Hematopoietic multipotent progenitor cell treated with erythropoietin and hydrocortisone succinate and interleukin-3 and kit ligand, for 6 days (in vitro differentiated cells): ENCODE data around the gene OR9A2.
"Not testable (repeated sequence)": the region's sequence is repeated elsewhere in the genome, so short reads cannot be mapped to it uniquely, and the experiment has no call there.

Source experiments
- DNase-seq: peaks from one replicate; pipeline ENCODE4 v3.0.0-alpha.2; 2015

OR9A2 gene

DNA sequence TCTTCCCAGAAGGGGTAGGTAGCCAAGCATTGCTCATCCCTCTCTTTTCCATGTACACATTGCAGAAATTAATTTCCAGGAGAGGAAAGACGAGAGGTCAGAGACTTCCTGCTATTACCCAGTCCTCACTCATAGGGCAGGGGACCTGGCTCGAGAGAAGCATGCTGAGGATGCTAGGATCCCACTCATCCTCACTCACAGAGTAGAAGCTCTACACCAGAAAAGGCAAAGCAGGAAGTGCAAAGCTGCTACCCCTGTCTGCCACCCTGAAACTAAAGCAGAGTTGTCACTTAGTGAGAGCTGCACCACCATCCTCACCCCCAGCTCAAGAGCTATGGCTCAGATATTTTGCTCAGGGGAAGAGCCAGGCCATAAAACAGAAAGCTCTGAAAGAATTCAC is 9.9 kb downstream of the OR9A2 start:
- no peak for DNase-seq

DNA sequence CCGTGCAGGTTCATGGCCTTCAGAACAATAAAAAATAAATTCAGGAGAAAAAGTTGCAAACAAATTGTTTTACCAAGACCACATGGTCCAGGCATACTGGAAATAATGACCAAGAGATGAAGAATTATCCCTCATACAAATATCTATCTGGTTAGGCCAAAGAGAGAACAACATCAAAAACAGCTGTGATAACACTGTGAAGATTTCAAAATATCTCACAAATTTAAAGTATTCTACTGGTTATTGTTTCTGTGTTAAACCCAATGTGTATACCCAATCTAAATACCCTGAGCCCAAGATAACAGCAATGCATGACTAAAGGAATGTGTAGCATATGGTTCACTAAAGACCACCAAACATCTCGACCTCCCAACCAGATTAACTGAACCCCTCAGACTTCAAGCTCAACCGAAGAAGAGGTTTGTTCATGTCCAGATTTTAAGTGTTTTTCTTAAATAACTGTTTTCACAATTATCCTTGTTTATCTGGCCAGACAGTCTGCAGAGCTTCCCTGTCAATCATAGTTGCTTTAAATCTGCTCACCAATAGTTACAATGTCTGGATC is 10.9 kb downstream of the OR9A2 start:
- DNase-seq: no peak

DNA sequence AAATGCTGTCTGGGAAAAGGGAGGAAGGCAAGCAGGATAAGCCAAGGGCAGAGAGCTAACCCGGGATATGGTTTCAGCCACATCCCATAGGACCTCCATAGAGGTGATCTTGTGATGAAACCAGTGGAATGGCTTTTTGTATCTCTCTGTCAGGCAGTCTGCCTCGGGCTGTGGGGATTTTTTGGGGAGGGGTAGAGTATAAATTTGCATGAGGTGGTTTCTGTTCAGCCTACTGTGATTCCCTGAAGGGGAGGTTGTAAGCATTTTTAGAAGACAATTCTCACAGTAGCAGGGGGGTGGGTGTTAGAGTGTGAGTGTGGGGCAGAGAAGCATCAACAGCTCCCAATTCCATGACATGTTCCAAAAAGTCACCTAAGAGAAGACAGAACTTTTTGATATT is 11.8 kb downstream of the OR9A2 start:
- no peak for DNase-seq

DNA sequence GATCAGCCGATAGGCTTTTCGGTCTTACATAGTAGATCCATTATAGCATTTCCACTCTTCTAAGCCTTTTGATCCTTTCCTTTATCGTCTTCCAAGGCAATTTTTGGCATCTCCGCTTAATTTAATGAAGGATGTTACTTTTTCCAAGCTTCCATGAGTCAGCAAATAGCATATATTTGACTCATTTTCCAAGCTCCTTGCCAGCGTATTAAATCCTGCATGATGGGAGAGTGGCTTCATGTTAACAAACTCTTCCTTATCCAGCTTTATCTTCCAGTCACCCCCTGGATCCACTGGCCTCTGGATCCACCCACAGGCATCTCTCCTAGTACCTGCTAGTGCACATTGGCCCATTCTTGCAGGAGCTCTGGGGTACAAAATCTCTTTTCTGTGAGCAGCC is 13.0 kb downstream of the OR9A2 start:
- no peak for DNase-seq

DNA sequence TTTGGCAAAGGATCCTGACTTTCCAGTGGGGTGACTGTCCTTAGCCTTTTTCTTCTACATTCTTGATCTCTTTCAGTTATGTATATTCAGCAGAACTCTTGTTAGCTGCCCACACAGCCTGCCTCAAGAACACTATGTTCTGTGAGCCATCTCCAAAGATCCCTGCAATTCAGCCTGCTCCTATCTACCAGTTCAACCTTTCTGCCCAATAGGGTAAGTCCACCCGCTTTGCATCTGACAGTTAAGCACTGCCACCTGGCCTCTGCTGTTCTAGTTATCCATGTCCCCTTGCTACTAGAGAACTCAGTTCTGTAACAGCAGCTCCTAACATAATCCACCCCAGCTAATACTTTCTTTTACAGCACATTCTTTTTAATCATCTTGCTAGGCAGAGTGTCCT is 13.5 kb downstream of the OR9A2 start:
- DNase-seq: no peak

DNA sequence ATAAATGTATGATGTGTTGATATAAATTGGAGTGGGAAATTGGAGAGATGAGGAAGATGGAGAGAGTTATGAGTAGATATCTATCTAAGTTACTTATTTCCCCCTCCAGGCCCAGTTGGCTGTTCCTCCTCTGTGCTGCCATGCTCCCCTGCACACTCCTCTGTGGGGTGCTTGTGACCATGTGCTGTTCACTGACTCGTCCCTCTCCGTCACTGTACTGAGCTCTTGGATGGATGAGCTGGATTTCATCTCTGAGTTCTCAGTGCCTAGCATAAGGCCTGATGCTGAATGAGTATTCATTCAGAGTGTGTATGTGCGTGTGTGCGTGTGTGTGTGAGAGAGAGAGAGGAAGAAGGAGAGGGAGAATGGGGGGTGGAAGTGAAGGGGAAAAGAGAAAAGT is 14.5 kb downstream of the OR9A2 start:
- no peak for DNase-seq

DNA sequence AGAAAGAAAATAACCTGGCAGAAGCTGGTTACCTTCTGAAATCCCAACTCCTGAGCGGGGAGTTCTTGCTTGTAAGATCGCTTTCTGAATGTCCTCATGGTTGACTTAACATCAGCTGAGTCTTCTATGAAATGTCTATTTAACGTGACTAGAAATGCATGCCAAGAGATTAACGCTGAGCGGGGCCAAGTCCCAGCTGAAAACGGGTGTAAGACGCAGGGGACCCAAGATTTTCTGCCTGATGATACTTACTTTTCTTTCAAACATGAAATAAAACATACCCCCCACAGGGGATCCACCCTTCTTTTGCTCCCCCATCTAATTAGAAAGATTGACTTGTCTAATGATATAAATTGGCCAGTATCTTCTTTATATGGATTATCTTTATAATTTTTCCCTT is 14.9 kb downstream of the OR9A2 start:
- no peak for DNase-seq

DNA sequence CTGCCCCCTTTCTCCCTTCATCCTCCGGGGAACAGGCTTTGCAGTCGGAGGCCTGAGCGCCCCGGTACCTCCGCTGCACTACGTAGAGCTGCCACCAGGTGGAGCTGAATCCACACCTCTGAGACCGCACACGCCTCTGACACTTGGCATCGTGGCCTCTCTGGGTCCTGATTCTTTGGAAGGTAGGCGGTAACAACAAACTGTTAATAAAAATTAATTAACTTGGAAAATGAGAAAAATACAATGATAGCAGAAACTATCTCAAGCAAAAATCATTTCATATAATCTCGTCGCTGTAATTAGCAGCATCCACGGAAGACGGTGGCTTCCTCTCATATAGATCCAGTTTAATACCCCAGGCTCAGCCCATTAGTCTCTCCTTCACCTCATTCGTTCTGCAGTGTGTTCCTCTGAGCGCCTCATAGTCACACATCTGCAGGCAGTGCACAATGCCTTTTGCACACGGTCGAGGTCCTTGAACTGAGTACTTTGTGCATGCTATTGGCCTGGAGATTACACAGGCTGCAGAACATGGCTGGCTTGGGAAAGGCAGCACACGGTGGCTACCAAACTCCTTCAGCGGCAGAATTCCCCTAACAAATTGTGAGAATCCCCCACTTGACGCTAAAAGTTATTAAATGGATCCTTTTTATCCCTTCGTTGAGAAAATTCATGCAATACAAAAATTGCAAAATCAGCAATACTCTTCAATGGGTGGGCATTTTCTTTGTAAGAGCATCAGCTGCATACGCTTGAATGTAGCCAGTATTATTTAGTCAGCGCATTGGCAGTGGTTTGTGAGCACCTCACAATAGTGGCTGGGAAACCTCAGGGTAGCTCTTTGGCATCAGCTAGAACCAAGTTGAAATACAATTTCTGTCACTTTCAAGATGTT is 18.7 kb downstream of the OR9A2 start:
- DNase-seq: peak; percentile 86

DNA sequence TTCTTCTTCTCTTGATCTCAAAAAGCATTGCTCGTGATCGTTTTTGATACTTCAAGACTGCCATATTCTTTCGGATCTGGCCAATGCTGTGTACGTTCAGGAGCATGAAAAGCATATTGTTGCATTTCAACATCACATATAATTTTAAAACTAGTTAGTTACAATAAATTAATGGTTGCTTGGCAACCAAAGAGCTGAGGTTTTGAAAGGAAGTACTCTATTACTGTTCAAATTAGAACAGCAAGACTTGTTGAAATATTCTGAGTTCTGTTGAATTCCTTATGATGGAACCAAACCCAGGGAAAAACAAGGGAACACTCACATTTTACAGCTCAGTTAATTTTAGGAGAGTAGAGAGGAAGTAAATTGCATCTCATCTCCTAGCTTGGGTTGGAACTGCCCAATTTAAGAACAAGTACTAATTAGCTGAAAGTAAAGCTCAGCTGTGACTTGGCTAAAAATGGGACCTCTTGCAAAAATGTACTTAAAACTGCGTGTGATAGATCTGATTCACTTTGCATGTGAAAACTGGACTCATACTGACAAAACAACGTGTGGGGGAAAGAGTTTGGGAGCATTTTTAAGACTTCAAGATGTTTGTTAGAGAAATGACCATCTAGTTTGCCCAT is 21.2 kb downstream of the OR9A2 start:
- no peak for DNase-seq

DNA sequence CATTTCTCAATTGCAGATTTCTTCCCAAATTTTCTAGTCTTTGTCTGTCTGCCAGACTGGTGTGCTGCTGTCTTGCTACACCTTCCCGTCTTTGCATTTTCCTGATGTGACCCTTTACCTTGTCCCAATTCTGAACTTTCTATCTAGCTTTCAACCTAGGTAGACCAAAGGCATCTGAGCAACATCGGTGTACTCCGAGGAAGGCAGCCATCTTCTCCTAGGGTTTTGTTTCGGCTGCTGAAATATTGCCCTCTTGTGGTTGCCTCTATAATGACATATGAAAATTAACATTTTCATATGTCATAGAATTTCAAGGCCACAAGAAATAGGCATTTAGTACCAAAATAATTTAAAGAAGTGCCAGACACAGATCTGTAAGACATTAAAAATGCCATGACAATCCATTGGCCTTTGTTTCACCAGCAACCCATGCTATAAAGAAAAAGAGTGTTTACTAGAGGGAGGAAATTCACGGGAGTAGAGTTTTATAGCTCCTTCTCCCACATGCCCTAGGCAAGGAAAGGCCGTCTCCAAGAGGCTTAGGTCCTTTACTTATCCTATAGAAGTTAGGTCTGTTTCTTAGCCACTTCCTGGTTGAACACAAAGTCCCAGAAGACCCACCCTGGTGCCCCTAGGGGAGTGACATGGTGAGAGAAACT is 23.4 kb downstream of the OR9A2 start:
- peak; percentile 85 for DNase-seq

DNA sequence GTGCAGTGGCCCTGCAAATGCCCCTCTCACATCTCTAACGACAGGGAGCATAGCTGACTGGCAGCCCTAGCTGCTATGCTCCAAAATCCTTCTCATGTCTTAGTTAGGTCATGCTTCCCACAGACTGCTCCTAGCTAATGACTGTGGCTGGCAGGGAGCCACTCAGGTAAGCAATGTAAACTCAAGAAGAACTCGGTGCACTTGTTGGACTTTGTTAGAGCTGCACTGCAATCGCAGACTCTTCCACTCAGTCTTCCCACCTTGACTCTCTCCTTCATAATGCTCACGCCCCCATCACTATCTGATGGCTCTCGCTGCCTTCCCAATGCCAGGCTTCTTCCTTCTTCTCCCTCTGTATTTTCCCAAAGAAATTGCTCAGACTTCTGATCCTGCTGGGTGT is 24.0 kb downstream of the OR9A2 start:
- DNase-seq: peak; percentile 5

DNA sequence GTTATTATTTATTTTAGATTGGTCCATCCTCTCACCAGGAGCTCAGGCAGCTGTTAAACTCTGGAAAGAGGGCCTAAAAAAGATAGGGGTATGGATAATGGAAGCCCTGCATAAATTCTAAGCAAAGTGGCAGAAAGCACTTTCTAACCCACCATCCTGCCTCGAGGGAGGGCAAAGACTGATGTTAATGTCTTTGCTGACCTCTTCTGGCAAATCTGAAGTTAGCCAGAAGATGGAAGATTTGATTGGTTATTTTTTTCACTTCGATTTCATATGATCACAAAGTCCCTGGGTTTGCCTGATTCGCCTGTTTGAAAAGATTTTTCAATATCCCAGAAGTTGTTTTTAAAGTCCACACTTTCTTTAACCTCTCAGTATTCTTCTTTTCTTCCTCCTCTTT is 24.8 kb downstream of the OR9A2 start:
- DNase-seq: peak; percentile 82

DNA sequence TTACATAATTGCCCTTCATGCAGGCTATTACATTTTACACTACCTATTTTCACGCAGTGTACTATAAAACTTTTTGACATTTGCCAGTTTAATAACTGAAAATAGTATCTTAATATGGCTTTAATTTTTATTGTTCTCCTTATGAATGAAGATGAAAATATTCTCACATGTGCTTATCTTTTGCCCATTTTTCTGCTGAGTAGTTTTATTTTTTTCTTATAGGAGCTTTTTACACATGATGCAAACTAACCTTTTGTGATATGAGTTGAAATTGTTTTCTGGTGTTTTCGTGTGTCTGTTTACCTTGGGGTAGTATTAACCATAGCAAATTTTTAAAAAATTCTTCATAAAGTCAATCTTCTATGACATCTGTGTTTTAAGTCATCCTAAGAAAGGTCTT is 26.3 kb downstream of the OR9A2 start:
- no peak for DNase-seq

DNA sequence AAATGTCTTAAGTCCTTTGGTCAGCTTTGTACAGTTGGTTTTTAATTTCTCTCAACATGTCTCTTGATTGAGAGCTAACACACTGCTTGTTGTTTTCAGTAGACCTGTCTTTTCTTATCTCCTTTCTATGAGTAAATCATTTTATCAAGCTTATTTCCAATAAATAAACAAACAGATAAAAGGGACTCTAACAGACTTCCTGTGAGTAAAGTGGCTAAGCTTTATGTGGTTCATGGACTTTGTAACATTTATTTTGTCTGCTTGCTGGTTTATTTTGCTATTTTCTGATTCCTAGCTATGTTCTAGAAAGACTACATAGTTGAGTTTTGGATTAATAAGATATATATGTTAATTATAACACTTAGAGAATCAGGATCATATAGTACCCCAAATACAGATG is 27.1 kb downstream of the OR9A2 start:
- no peak for DNase-seq

DNA sequence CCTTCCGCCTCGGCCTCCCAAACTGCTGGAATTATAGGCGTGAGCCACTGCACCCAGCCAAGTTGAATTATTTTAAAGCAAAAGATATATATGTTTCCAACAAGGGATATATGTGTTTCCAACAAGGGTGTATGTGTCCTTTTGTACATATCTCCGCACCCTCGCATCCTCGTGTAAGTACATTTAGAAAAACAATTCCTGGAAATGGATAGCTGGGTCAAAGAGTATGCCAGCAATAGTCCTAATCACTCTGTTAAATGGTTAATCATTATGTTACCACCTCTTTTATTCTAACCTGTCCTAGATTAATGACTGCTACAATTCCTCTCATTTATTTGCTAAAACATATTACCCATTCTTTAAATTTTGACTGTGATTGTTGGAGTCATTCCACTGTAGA is 28.0 kb downstream of the OR9A2 start:
- no peak for DNase-seq

DNA sequence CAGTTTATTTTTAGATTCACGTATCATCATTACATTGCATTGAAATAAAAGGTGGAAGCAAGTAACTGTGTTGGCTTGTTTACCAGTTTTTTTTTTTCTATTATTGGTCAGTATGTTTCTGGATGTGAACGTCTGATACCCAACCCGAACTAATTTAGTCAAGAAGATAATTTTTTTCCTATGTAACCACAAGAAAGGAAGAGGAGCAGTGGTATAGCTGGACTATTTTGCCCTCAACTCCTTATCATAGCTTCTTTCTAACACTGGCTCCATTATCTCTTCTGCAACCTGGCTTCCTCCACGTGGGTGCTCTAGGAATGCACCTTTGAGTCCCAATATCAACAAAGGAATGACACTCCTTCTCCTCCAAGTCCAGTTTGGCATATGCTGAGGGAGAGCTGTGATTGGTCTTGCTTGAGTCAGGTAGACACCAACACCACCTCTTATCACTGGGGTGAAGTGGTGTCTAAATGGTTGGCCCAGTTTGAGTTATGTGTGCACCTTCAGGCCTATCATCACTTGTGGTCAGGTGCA is 29.4 kb downstream of the OR9A2 start:
- DNase-seq: peak; percentile 72

DNA sequence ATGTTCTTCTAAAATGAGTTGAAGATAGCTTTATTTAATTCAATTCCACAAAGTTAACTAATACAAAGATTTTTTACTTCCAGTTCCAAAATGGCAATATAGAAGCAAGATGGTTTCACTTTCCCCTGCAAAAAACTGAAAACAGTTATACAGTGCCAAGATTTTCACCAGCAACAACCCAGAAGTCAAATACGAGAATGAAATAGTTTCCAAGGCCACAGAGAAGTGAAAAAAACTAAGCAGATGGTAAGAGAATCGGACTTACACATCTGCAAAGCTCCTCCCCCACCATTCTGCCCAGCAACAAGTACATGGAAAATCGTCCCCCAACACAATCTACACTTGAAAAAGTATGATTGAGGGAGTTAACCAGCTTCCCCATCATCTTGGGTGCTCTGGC is 34.5 kb downstream of the OR9A2 start:
- DNase-seq: no peak

DNA sequence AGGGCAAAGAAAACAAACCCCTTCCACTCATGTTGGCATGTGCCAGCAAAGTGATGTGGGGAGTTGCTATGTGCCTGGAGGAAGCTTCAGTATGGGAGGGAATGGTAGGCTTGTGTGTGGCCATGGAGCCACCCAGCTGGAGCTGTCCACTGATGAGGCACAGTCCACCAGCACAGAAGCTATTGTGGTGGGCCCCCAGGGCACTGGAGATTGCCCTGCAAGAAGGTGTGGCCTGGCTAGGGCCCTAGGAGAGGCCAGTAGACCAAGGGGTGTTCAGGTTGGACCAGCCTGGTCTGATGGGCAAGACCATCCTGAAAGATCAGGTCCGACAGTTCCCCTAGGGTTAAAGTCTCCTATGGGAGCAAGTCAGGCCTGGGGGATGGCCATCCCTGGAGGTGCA is 42.6 kb downstream of the OR9A2 start:
- DNase-seq: no peak

DNA sequence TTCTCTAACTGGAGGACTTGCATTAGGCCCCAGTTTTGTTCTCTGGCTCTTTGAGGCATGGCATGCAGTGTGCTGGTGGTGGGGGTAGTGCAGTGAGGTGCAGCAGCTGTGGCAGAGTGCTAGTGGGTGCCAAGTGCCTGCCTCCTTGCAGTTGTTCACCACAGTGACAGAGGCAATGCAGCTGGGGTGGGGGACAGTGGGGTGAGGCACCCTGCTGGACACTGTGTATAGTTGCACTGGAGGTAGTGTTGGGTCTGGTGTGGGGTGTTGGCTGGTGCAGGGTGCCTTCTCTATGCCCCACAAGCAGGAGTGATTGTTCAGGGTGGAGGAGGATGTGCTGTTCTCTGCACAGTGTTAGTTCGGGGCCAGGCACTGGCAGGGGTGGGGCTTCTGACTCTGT is 43.1 kb downstream of the OR9A2 start:
- DNase-seq: peak; percentile 33

DNA sequence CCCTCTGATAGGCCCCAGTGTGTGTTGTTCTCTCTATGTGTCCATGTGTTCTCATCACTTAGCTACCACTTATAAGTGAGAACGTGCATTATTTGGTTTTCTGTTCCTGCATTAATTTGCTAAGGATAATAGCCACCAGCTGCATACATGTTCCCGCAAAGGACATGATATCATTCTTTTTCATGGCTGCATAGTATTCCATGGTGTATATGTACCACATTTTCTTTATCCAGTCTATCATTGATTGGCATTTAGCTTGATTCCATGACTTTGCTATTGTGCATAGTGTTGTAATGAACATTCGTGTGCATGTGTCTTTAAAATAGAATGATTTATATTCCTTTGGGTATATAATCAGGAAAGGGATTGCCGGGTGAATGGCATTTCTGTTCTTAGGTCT is 48.5 kb downstream of the OR9A2 start:
- not testable (repeated sequence) for DNase-seq
